Endometrium (tissue), 2 donors: Measurements from ENCODE around the gene AP1S1.
"Not testable (repeated sequence)": the region's sequence is repeated elsewhere in the genome, so short reads cannot be mapped to it uniquely, and the experiment has no call there.

ENCODE experiments used
- FAIRE-seq: peaks from 2 replicates; lab custom pipeline; 2012; peaks lifted over from hg19 to GRCh38; lab: Jason Lieb, UNC
- donor health status: control.
- donor health status: control.

The AP1S1 gene

GRCh38 chr7:101125989-101126650 lies 28.2 kb upstream of the AP1S1 start:
- FAIRE-seq: no peak

GRCh38 chr7:101126651-101127459 lies 27.4 kb upstream of the AP1S1 start, which contains the start of gene SERPINE1:
Gene SERPINE1, plus strand, starts transcription at chr7:101127104. Its CDS starts 1,290 bp downstream, at chr7:101128394.
- no peak for FAIRE-seq

GRCh38 chr7:101127460-101128039 lies 26.7 kb upstream of the AP1S1 start:
- no peak for FAIRE-seq

GRCh38 chr7:101128040-101128834 lies 26.0 kb upstream of the AP1S1 start:
- FAIRE-seq: no peak

- no peak for FAIRE-seq
Measured at GRCh38 chr7:101129603-101130117, 24.6 kb upstream of the AP1S1 start.

GRCh38 chr7:101132626-101133600 lies 21.4 kb upstream of the AP1S1 start:
- not testable (repeated sequence) for FAIRE-seq

- FAIRE-seq: no peak
Measured at GRCh38 chr7:101133621-101134398, 20.5 kb upstream of the AP1S1 start.

GRCh38 chr7:101134399-101134980 lies 19.8 kb upstream of the AP1S1 start:
- FAIRE-seq: no peak

GRCh38 chr7:101137651-101138212 lies 16.5 kb upstream of the AP1S1 start:
- FAIRE-seq: no peak

- FAIRE-seq: no peak
Measured at GRCh38 chr7:101138213-101138870, 15.9 kb upstream of the AP1S1 start.

- no peak for FAIRE-seq
Measured at GRCh38 chr7:101140339-101140699, 14.0 kb upstream of the AP1S1 start.

GRCh38 chr7:101140746-101141382 lies 13.4 kb upstream of the AP1S1 start:
- FAIRE-seq: no peak

- FAIRE-seq: no peak
Measured at GRCh38 chr7:101151908-101152651, 2.2 kb upstream of the AP1S1 start.

GRCh38 chr7:101154693-101155102 lies 422 bp downstream of the AP1S1 start:
- FAIRE-seq: no peak

- FAIRE-seq: no peak
Measured at GRCh38 chr7:101155303-101155702, 1.0 kb downstream of the AP1S1 start.

- no peak for FAIRE-seq
Measured at GRCh38 chr7:101156277-101156676, 2.0 kb downstream of the AP1S1 start.

- no peak for FAIRE-seq
Measured at GRCh38 chr7:101156866-101157589, 2.8 kb downstream of the AP1S1 start.
